D341Med (cell line): ENCODE data around the gene FAM50B.
A peak's percentile ranks its signal among the peaks of the same experiment; 100 is the strongest.

Source experiments
- DNase-seq: peaks from one replicate; pipeline ENCODE4 v3.0.0; 2012; ENCODE audit warnings: low spot score

FAM50B gene

GRCh38 chr6:3873051-3873450 lies 23.9 kb downstream of the FAM50B start:
- DNase-seq, result peak; percentile 70

- DNase-seq, result no peak
These were observed 24.9 kb downstream of the FAM50B start for GRCh38 chr6:3874069-3874468.

DNA sequence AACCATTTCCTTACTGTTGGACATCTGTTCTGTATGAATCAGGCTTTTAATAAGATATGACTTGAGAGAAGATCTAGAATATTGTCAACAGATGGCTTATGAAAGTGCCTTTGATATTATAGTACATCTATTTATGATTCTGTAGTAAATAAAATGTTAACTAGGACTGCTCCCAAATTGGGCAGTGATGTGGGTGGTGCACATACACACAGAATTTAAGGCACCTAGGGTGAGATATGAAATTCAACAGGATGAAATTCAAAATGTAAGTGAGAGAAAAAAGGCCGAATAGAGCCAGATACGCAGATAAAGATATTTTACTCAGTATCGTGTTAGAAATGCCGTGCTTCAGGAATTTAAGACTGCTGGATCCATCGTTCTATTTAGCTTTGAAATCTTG lies 26.3 kb downstream of the FAM50B start:
- no peak for DNase-seq

DNA sequence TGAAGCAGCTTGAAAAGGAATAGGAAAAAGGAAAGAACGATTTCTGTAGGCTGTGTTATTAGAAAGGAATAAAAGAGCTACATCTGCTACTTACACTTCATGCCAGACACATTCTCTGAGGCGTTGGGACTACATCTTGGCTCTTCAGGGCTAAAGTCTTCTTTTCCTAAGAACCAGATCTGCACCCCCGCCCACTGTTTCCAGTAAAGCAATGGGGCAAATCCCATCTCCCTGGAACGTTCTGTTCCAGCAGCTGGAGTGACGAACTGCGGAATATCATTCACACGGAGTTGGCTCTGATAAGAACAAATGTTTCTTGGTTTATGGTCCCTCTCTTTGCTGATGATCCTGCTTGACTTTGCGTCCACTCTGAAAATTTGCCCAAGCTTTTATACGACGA lies 26.9 kb downstream of the FAM50B start:
- no peak for DNase-seq

DNA sequence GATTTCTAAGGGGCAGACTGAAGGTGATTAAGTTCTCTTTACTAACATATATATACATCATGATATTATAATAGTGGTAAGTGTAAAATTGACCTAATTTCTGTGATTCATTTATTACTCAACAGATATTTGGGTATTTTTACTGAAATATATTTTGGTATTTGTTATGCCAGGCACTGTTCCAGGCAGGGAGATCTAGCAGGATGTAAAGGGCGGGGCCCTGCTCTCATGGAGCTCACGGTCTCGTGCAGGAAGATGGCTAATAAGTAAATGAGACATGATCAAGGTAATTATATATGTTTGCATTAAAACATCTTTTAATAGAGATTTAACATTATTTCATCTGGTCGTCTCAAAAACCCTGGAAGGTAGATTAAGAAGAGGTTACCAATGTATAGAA lies 27.7 kb downstream of the FAM50B start:
- DNase-seq, result no peak

- DNase-seq, result no peak
These were observed 29.0 kb downstream of the FAM50B start for GRCh38 chr6:3878048-3878666.

- DNase-seq, result no peak
These were observed 30.2 kb downstream of the FAM50B start for GRCh38 chr6:3879194-3879952.

DNA sequence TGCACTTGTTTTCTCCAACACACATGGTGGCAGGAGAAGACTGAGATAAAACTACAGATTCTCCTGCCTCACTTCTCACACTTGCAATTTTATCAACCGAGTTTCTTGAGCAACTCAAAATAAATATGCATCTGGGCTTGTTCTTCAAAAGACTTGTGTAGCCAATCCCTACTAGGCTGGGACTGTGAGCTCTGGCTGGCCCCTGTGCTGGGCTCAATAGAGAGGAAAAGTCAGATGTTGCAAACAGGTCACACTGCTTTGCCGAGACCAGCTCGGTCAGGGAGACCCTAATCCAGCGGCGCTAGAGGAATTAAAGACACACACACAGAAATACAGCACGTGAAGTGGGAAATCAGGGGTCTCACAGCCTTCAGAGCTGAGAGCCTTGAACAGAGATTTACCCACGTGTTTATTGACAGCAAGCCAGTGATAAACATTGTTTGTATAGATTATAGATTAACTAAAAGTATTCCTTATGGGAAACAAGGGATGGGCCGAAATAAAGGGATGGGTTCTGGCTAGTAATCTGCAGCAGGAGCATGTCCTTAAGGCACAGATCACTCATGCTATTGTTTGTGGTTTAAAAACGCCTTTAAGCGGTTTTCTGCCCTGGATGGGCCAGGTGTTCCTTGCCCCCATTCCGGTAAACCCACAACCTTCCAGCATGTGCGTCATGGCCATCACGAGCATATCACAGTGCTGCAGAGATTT lies 32.7 kb downstream of the FAM50B start:
- no peak for DNase-seq

DNA sequence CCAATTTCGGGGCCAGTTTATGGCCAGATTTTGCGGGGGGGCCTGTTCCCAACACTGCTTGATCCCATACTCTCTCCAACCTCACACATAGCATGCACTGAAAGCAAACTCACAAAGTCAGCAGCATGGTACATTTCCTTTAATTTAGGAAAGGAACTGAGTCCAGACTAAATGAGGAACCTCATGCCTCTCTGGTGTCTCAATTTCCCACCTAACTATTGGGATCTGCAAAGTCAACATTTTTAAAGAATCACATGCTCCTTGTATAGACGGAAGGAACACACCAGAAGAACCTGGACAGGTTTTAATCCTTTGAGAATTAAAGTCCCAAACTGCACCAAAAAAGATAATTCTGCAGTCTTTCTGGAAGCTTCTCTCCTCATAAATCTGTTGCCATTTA lies 33.3 kb downstream of the FAM50B start:
- DNase-seq, result no peak

DNA sequence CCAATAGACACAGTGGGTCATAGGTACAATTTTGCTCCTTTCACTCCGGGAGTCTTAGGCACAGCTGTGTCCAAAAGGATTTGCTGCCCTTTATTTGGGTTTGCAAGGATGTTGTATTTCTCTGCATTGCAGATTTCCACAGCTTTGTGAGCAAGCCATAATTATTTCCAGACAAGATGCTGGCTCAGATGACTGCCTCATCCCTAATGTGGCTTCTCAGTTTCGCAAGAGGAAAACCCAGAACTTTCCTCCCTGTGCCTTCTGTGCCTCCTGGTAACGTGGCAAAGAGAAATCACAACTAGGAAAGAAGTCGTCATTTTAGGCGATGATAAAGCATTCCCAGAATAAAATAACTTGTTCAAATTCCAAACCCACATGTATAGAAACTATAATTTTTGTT lies 33.7 kb downstream of the FAM50B start:
- DNase-seq, result no peak

GRCh38 chr6:3884007-3884745 lies 35.0 kb downstream of the FAM50B start:
- DNase-seq, result no peak

- peak; percentile 58 for DNase-seq
These were observed 36.3 kb downstream of the FAM50B start for GRCh38 chr6:3885262-3886036.

- DNase-seq, result peak; percentile 52
These were observed 38.1 kb downstream of the FAM50B start for GRCh38 chr6:3887150-3887700.

GRCh38 chr6:3888153-3888957 lies 39.2 kb downstream of the FAM50B start:
- no peak for DNase-seq

DNA sequence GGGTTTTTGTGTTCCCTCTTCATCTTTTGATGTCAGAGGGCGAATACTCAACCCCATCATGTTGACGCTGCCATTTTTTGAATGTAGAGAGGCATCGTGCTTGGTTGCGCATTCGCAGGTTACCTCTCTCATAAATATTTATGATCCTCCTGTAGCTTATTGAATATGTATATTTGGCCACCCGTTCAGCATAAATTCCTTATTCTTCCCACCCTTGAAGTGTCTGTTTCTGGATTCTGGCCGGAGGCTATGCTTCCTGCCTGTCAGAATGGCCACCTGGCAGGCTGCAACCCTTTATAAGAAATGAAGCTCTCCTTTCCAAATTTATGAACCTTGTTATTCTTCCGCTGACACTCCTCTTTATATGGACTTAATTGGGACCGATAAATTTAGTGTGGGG lies 40.9 kb downstream of the FAM50B start:
- DNase-seq, result no peak

GRCh38 chr6:3891883-3892282 lies 42.7 kb downstream of the FAM50B start:
- DNase-seq, result no peak

DNA sequence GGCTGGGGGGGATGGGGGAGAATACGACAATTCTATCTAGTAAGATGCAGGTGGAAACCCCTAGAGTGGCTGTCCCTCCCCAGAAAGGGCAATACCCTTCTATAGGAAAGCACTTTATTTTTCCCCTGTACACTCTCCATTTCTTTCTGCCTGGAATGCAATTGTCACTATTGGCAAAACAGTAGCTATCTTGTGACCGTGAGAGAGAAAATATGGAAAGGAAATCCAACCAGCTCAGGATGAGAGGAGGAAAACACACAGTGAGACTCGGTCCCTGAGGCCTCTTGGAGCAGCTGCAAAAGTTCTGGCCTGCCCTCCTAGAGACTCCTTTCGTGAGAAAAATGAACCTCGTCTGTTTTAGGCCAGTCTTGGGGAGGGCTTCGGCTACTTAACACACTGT lies 43.4 kb downstream of the FAM50B start:
- no peak for DNase-seq

DNA sequence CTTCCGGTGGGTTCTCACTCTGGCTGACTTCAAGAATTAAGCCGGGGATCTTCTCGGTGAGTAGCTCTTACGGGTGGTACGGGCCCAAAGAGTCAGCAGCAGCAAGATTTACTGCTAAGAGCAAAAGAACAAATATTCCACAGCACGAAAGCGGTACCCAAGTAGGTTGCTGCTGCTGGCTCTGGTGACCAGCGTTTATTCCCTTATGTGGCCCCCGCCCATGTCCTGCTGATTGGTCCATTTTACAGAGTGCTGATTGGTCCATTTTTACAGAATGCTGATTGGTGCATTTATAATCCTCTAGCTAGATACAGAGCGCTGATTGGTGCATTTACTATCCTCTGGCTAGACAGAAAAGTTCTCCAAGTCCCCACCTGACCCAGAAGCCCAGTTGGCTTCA lies 44.3 kb downstream of the FAM50B start:
- no peak for DNase-seq

DNA sequence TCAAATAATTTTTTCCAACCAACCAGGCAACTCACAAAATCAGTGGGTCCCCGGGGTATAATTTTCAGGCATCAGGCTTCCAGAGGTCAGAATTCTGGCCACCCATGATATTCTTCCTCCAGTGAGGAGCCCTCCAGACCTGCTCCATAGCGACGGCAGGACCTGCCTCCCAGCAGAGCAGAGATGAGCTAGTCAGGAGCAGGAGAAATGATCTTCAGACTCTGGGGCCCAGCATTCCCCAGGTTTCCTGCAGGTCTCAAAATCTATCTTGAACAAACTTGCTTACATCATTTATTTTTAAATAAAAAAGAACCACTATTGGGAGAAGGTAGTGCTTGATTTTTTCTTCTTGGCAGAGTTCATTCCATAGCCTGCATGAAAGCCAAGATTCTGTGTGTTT lies 44.7 kb downstream of the FAM50B start:
- no peak for DNase-seq

- no peak for DNase-seq
These were observed 45.6 kb downstream of the FAM50B start for GRCh38 chr6:3894590-3895311.
